Prostate gland (tissue), 2 donors: ENCODE data around the gene PTPRM. TPM values are rescaled to one million over a fixed set of nuclear protein-coding genes. Genes with fewer than 3 reads are reported as not detected.

Experiments
- DNase-seq: peaks from one replicate; pipeline ENCODE4 v3.0.0-alpha.2; 2019; ENCODE audit warnings: low spot score
- H3K27ac ChIP-seq, 2 donors: fragments of 200-600 bp; sonication (generic); 2 replicates each; pipeline ENCODE4 v1.5.1; 2017 to 2019
- H3K27me3 ChIP-seq: fragments of 200-600 bp; sonication (generic); replicated peaks from 2 replicates; pipeline ENCODE4 v1.5.1; 2019; ENCODE audit not compliant: insufficient read depth
- H3K36me3 ChIP-seq, 2 donors: fragments of 200-600 bp; sonication (generic); 1 replicate in 1 of 2; 2 replicates in 1 of 2; pipeline versions ENCODE4 v1.5.1 to v1.8.1; 2017 to 2019
- H3K4me1 ChIP-seq: fragments of 200-600 bp; sonication (generic); replicated peaks from 2 replicates; pipeline ENCODE4 v1.5.1; 2019
- H3K4me3 ChIP-seq, 2 donors: fragments of 200-600 bp; sonication (generic); 2 replicates each; pipeline ENCODE4 v1.5.1; 2017 to 2019
- H3K9me3 ChIP-seq: fragments of 200-600 bp; sonication (generic); 2 replicates; pipeline ENCODE4 v1.5.1; 2017
- POLR2A ChIP-seq: fragments of 450-650 bp; IDR thresholded peaks from one replicate; pipeline ENCODE4 v1.6.1; 2016; ENCODE audit warnings: antibody characterized with exemption, mild to moderate bottlenecking
- POLR2AphosphoS5 ChIP-seq: sonication (generic); formaldehyde crosslinking; IDR thresholded peaks from one replicate; pipeline ENCODE4 v1.6.1; 2017; ENCODE audit warnings: antibody characterized with exemption
- WGBS: methylation state at CpG from one replicate; pipeline ENCODE4 v1.1.5; 2018; 5-methylcytosine and 5-hydroxymethylcytosine counted together
- intact Hi-C: fragments of 100-400 bp; cut with DNase I; formaldehyde crosslinking; loops from one replicate; pipeline ENCODE4 v1.14.2; 2022
- total RNA-seq, 2 donors: library from RNA; depleted of rRNA; stranded (reverse); fragments of >200 nt; gene quantifications; one replicate each; pipeline ENCODE4 v1.1.0, GENCODE V29; 2016
- TF ChIP-seq, protein P1 (sequence below), 4 experiments: fragments of 200-600 bp in 2 of 4; fragments of 450-650 bp in 2 of 4; sonication (generic) in 2 of 4; IDR thresholded peaks; 1 replicate in 3 of 4; 2 replicates in 1 of 4; pipeline ENCODE4 v1.5.1; 2016 to 2019; ENCODE audit warnings: antibody characterized with exemption in 4 of 4, mild to moderate bottlenecking in 2 of 4, moderate library complexity in 2 of 4

Gene PTPRM
- total RNA-seq, 2 donors from 2014 or later, result 32.9 to 92.6 TPM

DNA sequence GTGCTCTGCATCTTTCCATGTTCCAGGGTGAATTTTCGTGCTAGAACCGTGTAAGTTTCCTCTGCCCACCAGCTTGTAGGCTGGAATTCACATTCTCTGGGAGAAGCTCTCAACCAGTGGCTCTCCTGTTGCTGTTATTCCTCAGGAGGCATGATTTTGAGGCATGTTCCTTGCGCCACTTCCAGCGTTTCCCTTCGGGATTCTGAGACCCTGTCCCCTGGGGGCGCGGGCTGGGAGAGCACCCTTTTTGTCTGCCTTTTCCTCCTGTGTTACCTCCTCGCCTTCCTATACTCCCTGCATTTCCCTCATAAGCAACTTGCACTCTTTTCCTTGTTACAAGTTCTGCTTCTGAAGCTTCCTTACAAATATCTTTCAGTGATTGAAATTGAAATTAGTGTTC lies 156.4 kb downstream of the PTPRM start:
- no peaks in the 10 kb centered on the region for H3K36me3 ChIP-seq
- H3K4me1 ChIP-seq, result no peaks in the 10 kb centered on the region
- no peak overlapping the region for H3K27ac ChIP-seq
- no peak for TF ChIP-seq POLR2AphosphoS5
- TF ChIP-seq, protein P1, sequence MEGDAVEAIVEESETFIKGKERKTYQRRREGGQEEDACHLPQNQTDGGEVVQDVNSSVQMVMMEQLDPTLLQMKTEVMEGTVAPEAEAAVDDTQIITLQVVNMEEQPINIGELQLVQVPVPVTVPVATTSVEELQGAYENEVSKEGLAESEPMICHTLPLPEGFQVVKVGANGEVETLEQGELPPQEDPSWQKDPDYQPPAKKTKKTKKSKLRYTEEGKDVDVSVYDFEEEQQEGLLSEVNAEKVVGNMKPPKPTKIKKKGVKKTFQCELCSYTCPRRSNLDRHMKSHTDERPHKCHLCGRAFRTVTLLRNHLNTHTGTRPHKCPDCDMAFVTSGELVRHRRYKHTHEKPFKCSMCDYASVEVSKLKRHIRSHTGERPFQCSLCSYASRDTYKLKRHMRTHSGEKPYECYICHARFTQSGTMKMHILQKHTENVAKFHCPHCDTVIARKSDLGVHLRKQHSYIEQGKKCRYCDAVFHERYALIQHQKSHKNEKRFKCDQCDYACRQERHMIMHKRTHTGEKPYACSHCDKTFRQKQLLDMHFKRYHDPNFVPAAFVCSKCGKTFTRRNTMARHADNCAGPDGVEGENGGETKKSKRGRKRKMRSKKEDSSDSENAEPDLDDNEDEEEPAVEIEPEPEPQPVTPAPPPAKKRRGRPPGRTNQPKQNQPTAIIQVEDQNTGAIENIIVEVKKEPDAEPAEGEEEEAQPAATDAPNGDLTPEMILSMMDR (IDR thresholded peaks at IDR 0.05), result no peak
- TF ChIP-seq POLR2A, result no peak
- no peak overlapping the region for H3K4me3 ChIP-seq
- no peak for DNase-seq
- no peaks in the 10 kb centered on the region for H3K9me3 ChIP-seq
- H3K27me3 ChIP-seq, result no peaks in the 10 kb centered on the region
- intact Hi-C loops, result no loop called here
- whole genome bisulfite sequencing, result 93% methylated on average over 8 of the region's 8 CpGs

DNA sequence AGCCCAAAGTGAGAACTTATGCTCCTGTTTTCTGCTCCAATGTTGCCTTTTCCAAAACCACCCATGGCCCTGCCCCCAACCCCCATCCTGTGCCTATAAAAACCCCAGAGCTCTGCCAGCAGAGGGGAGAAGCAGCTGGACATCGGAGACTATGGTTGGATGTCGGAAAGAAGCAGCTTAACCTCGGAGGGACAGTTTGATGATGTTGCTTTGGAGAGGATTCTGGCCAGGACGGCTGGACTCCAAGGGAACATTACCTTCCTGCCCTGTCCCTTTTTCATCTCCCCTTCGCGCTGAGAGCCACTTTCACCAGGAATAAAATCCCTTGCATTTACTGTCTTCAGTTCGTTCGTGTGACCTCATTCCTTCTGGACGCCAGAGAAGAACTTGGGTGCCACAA lies 158.4 kb downstream of the PTPRM start:
- TF ChIP-seq POLR2A (no peak), POLR2AphosphoS5 (no peak)
- TF ChIP-seq, protein P1 (IDR thresholded peaks at IDR 0.05), result no peak
- Histone ChIP-seq H3K27ac (no peak overlapping the region), H3K27me3 (no peaks in the 10 kb centered on the region), H3K4me1 (no peaks in the 10 kb centered on the region), H3K36me3 (no peaks in the 10 kb centered on the region), H3K9me3 (no peaks in the 10 kb centered on the region), H3K4me3 (no peak overlapping the region)
- intact Hi-C loops, result no loop called here
- DNase-seq, result no peak
- WGBS, result 74% methylated on average over 9 of the region's 9 CpGs

DNA sequence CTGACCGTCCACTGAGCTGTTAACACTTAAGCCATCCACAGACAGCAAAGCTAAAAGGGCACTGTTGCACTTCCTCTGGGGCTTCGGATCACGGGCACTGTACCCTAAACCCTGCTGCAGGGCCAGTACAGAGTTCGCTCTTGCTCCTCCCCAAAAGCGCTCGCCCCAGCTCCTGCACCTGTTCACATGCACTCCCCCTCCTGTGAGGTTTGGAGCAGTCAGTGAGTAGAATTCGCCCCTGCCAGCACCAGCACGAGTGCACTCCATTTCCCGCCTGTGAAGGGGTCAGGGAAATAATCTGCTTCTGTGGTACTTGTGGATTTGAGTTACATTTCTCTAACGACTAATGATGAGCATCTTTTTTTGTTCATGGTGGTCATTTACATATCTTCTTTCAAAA lies 158.8 kb downstream of the PTPRM start:
- Histone ChIP-seq H3K36me3 (no peaks in the 10 kb centered on the region), H3K4me3 (no peak overlapping the region), H3K27ac (no peak overlapping the region), H3K9me3 (no peaks in the 10 kb centered on the region), H3K4me1 (no peaks in the 10 kb centered on the region), H3K27me3 (no peaks in the 10 kb centered on the region)
- WGBS, result 89% methylated on average over 10 of the region's 10 CpGs
- TF ChIP-seq, protein P1 (IDR thresholded peaks at IDR 0.05), result no peak
- TF ChIP-seq POLR2AphosphoS5, result no peak
- no peak for TF ChIP-seq POLR2A
- no peak for DNase-seq
- intact Hi-C loops, result no loop called here

DNA sequence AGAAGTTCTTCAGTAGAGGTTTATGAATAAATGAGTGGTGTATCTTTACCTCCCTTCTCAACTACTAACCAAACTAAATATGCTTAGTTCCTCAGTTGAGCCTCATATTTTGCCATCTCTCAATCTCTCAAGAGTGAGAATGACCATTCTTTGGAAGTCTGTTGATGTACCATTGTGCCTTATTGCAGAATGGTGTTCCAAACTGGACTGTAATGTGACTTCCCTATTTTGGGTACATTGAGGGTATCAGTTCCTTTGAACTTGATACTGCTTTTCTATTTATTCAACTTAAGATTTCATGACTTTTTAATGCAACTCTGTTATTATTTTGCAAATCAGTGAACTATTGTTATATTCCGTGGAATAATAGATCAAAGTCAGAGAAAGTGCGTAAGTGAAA lies 159.4 kb downstream of the PTPRM start:
- no peaks in the 10 kb centered on the region for H3K4me1 ChIP-seq
- 67% methylated on average over 2 of the region's 2 CpGs for WGBS
- intact Hi-C loops, result no loop called here
- DNase-seq, result no peak
- no peaks in the 10 kb centered on the region for H3K36me3 ChIP-seq
- no peak overlapping the region for H3K4me3 ChIP-seq
- no peaks in the 10 kb centered on the region for H3K27me3 ChIP-seq
- TF ChIP-seq, protein P1 (IDR thresholded peaks at IDR 0.05), result no peak
- H3K27ac ChIP-seq, result no peak overlapping the region
- no peaks in the 10 kb centered on the region for H3K9me3 ChIP-seq

DNA sequence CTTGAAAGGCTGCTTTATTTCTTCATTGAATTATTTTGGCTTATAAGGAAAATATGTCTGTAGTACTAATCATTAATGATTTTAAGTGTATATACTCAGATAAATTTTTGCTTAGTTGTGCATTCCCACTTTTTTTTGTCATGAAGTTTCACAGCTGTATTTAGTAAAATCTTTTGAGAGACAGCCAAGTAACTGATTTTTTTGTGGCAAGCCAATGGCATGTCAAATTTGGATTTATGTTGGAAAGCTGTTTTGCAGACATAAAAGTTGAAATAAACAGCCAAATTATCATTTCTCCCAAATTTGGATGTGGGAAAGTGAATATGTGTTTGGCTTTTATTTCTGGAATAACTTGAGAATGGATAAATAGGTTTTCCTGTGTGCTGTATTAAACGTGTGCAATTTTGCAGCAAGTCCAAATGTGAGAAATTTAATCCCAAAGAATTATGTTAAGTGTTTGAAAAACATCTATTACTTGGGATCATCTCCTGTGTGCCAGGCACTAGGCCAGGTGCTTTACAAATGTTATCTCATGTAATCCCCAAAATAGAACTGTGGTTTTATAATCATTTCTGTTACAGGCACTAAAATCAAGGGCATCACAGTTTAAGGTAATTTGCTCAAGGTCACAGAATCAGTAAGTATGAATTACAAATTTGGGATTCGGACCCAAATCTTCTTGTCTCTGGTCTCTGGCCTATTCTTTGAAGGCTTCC lies 160.4 kb downstream of the PTPRM start:
- no peak overlapping the region for H3K4me3 ChIP-seq
- H3K4me1 ChIP-seq, result no peaks in the 10 kb centered on the region
- DNase-seq, result no peak
- no peaks in the 10 kb centered on the region for H3K9me3 ChIP-seq
- TF ChIP-seq, protein P1 (IDR thresholded peaks at IDR 0.05), result no peak
- TF ChIP-seq POLR2A, result no peak
- no peak for TF ChIP-seq POLR2AphosphoS5
- WGBS, result 52% methylated on average over 2 of the region's 2 CpGs
- intact Hi-C loops, result no loop called here
- H3K36me3 ChIP-seq, result no peaks in the 10 kb centered on the region
- no peak overlapping the region for H3K27ac ChIP-seq
- no peaks in the 10 kb centered on the region for H3K27me3 ChIP-seq
